GM06990 (cell line): ENCODE data around the gene GPC6.

Experiments used
- DNase-seq: peaks from one replicate; pipeline ENCODE4 v3.0.0-alpha.2; 2011; ENCODE audit not compliant: insufficient read length; ENCODE audit errors: extremely low read depth
- H3K27me3 ChIP-seq: replicated peaks from 2 replicates; pipeline ENCODE4 v1.6.0; 2011; ENCODE audit warnings: low read length; ENCODE audit not compliant: control insufficient read depth, insufficient read depth
- H3K36me3 ChIP-seq: 2 replicates; pipeline ENCODE4 v1.5.1; 2011; ENCODE audit warnings: low read length; ENCODE audit not compliant: control insufficient read depth, insufficient read depth
- H3K4me3 ChIP-seq: replicated peaks from 2 replicates; pipeline ENCODE4 v1.5.1; 2011; ENCODE audit warnings: low read depth, mild to moderate bottlenecking, control low read depth, low read length
- CTCF ChIP-seq: IDR thresholded peaks from 2 replicates; pipeline ENCODE4 v1.5.1; 2011; ENCODE audit warnings: low read length, control low read depth, mild to moderate bottlenecking, inconsistent platforms; ENCODE audit not compliant: insufficient read depth, poor library complexity, severe bottlenecking

The GPC6 gene

GRCh38 chr13:93956426-93956825, 729.8 kb downstream of the GPC6 start:
- DNase-seq, result no peak
- Histone ChIP-seq H3K27me3 (no peaks in the 10 kb centered on the region), H3K4me3 (no peak overlapping the region), H3K36me3 (no peaks in the 10 kb centered on the region)
- TF ChIP-seq CTCF, result no peak

- Histone ChIP-seq H3K36me3 (no peaks in the 10 kb centered on the region), H3K27me3 (no peaks in the 10 kb centered on the region), H3K4me3 (no peak overlapping the region)
- no peak for TF ChIP-seq CTCF
- no peak for DNase-seq
Observed at GRCh38 chr13:93957371-93957770, 730.8 kb downstream of the GPC6 start.

GRCh38 chr13:93959796-93960533, 733.4 kb downstream of the GPC6 start:
- Histone ChIP-seq H3K36me3 (no peaks in the 10 kb centered on the region), H3K27me3 (no peaks in the 10 kb centered on the region), H3K4me3 (no peak overlapping the region)
- DNase-seq, result no peak
- no peak for TF ChIP-seq CTCF

- no peak overlapping the region for H3K4me3 ChIP-seq
- H3K36me3 ChIP-seq, result no peaks in the 10 kb centered on the region
- DNase-seq, result no peak
- TF ChIP-seq CTCF, result no peak
- H3K27me3 ChIP-seq, result no peaks in the 10 kb centered on the region
Observed at GRCh38 chr13:93963266-93964145, 736.9 kb downstream of the GPC6 start.

GRCh38 chr13:93964146-93964512, 737.5 kb downstream of the GPC6 start:
- no peak for DNase-seq
- Histone ChIP-seq H3K27me3 (no peaks in the 10 kb centered on the region), H3K36me3 (no peaks in the 10 kb centered on the region), H3K4me3 (no peak overlapping the region)
- no peak for TF ChIP-seq CTCF
